Panc1 (cell line): Measurements from ENCODE around the gene USP12. TPM values are rescaled to one million over a fixed set of nuclear protein-coding genes. Genes with fewer than 3 reads are reported as not detected.
"Not testable (repeated sequence)": the region's sequence is repeated elsewhere in the genome, so short reads cannot be mapped to it uniquely, and the experiment has no call there.

ENCODE experiments used
- ATAC-seq: fragments of 200-7000 bp; cut with Tn5 transposase; 2 replicates; pipeline ENCODE4 v1.9.1; 2020; ENCODE audit warnings: mild to moderate bottlenecking, moderate library complexity
- BruUV-seq: library from RNA; stranded (reverse); fragments of 400-500 nt; replicated peaks from 2 replicates; lab custom pipeline; 2021; lab: Mats Ljungman, UMichigan
- CTCF ChIA-PET: fragments of 300-600 bp; sonication (Branson Sonifier 250); formaldehyde crosslinking; loops from one replicate; lab custom pipeline; 2022; ENCODE audit warnings: antibody characterized with exemption; lab: Charles Lee
- POLR2A ChIA-PET: fragments of 300-600 bp; sonication (Branson Sonifier 250); formaldehyde crosslinking; loops from one replicate; lab custom pipeline; 2022; ENCODE audit warnings: antibody characterized with exemption; lab: Charles Lee
- DNase-seq: peaks from one replicate; pipeline ENCODE4 v3.0.0-alpha.2; 2010; ENCODE audit warnings: low read depth, low spot score
- H3K27ac ChIP-seq: 2 replicates; pipeline ENCODE4 v1.5.1; 2011; ENCODE audit warnings: mild to moderate bottlenecking, low read length, inconsistent platforms
- H3K27me3 ChIP-seq: fragments of 200-500 bp; sonication (Bioruptor generic); 2 replicates; pipeline ENCODE4 v1.6.0; 2014; ENCODE audit warnings: low read length, inconsistent platforms; ENCODE audit not compliant: control insufficient read depth, insufficient read depth
- H3K36me3 ChIP-seq: fragments of 200-500 bp; sonication (Bioruptor generic); 2 replicates; pipeline ENCODE4 v1.5.1; 2014; ENCODE audit warnings: inconsistent platforms, mild to moderate bottlenecking, low read length, moderate library complexity; ENCODE audit not compliant: control insufficient read depth, insufficient read depth
- H3K4me1 ChIP-seq: 2 replicates; pipeline ENCODE4 v1.5.1; 2011; ENCODE audit warnings: inconsistent platforms, mild to moderate bottlenecking, low read length, moderate library complexity; ENCODE audit not compliant: control insufficient read depth, insufficient read depth
- H3K4me3 ChIP-seq, 2 experiments: 2 replicates each; pipeline ENCODE4 v1.5.1; 2011 to 2012; ENCODE audit warnings: low read depth in 2 of 2, low read length in 2 of 2, mild to moderate bottlenecking in 2 of 2, inconsistent platforms in 1 of 2, moderate library complexity in 1 of 2
- H3K9me3 ChIP-seq: fragments of 200-500 bp; sonication (Bioruptor generic); 2 replicates; pipeline ENCODE4 v1.5.1; 2014; ENCODE audit warnings: low read depth, mild to moderate bottlenecking, inconsistent platforms, low read length, moderate library complexity; ENCODE audit not compliant: control insufficient read depth, insufficient read depth
- POLR2AphosphoS5 ChIP-seq: IDR thresholded peaks from 2 replicates; pipeline ENCODE4 v1.6.1; 2012; ENCODE audit warnings: mild to moderate bottlenecking, low read depth, low read length, moderate library complexity
- SIN3A ChIP-seq: IDR thresholded peaks from 2 replicates; pipeline ENCODE4 v1.6.1; 2012; ENCODE audit warnings: low read depth, mild to moderate bottlenecking, low read length, moderate library complexity, borderline replicate concordance; ENCODE audit not compliant: insufficient read depth
- TCF7L2 ChIP-seq: IDR thresholded peaks from 2 replicates; pipeline ENCODE4 v1.6.1; 2011; ENCODE audit warnings: mild to moderate bottlenecking, low read depth, low read length, inconsistent platforms
- in situ Hi-C: cut with HindIII; loops from 2 replicates; pipeline ENCODE4 v1.10.0; 2016; ENCODE audit warnings: low sequenced_read_pairs, low pct_unique_long_range_greater_than_20kb
- intact Hi-C: fragments of 100-400 bp; cut with micrococcal nuclease; formaldehyde crosslinking; loops from one replicate; pipeline ENCODE4 v1.10.0; 2022; ENCODE audit not compliant: unreplicated experiment
- total RNA-seq: library from RNA; stranded (reverse); gene quantifications from one replicate; pipeline ENCODE4 v1.2.1, GENCODE V29; 2021; ENCODE audit not compliant: unreplicated experiment
- TF ChIP-seq, protein P1 (sequence below): fragments of 450-650 bp; IDR thresholded peaks from 2 replicates; pipeline ENCODE4 v1.5.1; 2017; ENCODE audit warnings: mild to moderate bottlenecking
- TF ChIP-seq, protein P2 (sequence below), 2 experiments: IDR thresholded peaks; 2 replicates each; pipeline ENCODE4 v1.6.1; 2011 to 2012; ENCODE audit warnings: low read depth in 2 of 2, control low read depth in 1 of 2, low read length in 1 of 2, mild to moderate bottlenecking in 1 of 2, moderate library complexity in 1 of 2; ENCODE audit not compliant: insufficient read depth in 1 of 2

The USP12 gene
- total RNA-seq, 1 experiment from 2014 or later, result 82.0 TPM

- Histone ChIP-seq H3K9me3 (no peaks in the 10 kb centered on the region), H3K4me3 (no peak overlapping the region), H3K27me3 (no peaks in the 10 kb centered on the region), H3K36me3 (no peaks in the 10 kb centered on the region), H3K4me1 (peaks cover 41% of the 10 kb centered on the region), H3K27ac (no peak overlapping the region)
- in situ Hi-C loops, result no loop called here
- ChIA-PET POLR2A (no interaction called here), CTCF (no interaction called here)
- ATAC-seq (no peak), DNase-seq (no peak)
- intact Hi-C loops, result no loop called here
- TF ChIP-seq, protein P1, sequence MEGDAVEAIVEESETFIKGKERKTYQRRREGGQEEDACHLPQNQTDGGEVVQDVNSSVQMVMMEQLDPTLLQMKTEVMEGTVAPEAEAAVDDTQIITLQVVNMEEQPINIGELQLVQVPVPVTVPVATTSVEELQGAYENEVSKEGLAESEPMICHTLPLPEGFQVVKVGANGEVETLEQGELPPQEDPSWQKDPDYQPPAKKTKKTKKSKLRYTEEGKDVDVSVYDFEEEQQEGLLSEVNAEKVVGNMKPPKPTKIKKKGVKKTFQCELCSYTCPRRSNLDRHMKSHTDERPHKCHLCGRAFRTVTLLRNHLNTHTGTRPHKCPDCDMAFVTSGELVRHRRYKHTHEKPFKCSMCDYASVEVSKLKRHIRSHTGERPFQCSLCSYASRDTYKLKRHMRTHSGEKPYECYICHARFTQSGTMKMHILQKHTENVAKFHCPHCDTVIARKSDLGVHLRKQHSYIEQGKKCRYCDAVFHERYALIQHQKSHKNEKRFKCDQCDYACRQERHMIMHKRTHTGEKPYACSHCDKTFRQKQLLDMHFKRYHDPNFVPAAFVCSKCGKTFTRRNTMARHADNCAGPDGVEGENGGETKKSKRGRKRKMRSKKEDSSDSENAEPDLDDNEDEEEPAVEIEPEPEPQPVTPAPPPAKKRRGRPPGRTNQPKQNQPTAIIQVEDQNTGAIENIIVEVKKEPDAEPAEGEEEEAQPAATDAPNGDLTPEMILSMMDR, result no peak
- TF ChIP-seq, protein P2, sequence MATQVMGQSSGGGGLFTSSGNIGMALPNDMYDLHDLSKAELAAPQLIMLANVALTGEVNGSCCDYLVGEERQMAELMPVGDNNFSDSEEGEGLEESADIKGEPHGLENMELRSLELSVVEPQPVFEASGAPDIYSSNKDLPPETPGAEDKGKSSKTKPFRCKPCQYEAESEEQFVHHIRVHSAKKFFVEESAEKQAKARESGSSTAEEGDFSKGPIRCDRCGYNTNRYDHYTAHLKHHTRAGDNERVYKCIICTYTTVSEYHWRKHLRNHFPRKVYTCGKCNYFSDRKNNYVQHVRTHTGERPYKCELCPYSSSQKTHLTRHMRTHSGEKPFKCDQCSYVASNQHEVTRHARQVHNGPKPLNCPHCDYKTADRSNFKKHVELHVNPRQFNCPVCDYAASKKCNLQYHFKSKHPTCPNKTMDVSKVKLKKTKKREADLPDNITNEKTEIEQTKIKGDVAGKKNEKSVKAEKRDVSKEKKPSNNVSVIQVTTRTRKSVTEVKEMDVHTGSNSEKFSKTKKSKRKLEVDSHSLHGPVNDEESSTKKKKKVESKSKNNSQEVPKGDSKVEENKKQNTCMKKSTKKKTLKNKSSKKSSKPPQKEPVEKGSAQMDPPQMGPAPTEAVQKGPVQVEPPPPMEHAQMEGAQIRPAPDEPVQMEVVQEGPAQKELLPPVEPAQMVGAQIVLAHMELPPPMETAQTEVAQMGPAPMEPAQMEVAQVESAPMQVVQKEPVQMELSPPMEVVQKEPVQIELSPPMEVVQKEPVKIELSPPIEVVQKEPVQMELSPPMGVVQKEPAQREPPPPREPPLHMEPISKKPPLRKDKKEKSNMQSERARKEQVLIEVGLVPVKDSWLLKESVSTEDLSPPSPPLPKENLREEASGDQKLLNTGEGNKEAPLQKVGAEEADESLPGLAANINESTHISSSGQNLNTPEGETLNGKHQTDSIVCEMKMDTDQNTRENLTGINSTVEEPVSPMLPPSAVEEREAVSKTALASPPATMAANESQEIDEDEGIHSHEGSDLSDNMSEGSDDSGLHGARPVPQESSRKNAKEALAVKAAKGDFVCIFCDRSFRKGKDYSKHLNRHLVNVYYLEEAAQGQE (IDR thresholded peaks at IDR 0.05; ENCODE audit: insufficient read depth in 1 of 2, low read depth in 2 of 2, low read length in 1 of 2), result no peak
- TF ChIP-seq POLR2AphosphoS5 (no peak), SIN3A (no peak), TCF7L2 (no peak)
- no TSS peak for BruUV-seq
Observed at GRCh38 chr13:27141746-27142145, 29.9 kb downstream of the USP12 start.

DNA sequence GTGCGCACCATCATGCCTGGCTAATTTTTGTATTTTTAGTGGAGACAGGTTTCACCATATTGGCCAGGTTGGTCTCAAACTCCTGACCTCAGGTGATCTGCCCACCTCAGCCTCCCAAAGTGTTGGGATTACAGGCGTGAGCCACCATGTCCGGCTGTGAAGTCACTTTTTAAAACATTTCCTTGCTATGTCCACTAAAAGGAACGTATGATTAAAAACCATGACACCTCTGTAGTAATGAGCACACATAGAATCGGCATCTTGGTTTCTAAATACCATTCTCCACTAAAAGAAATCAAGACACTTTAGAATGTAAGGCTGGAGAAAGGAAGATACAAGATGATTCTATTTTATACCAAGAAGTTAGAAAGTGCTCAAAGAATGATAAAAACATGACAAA, 30.5 kb downstream of the USP12 start:
- CTCF ChIA-PET, H3K27me3 ChIP-seq, H3K9me3 ChIP-seq, intact Hi-C loops, POLR2A ChIA-PET, ATAC-seq, H3K27ac ChIP-seq, H3K4me3 ChIP-seq, DNase-seq, H3K36me3 ChIP-seq, BruUV-seq, in situ Hi-C loops: not testable (repeated sequence)
- peaks cover 43% of the 10 kb centered on the region for H3K4me1 ChIP-seq

DNA sequence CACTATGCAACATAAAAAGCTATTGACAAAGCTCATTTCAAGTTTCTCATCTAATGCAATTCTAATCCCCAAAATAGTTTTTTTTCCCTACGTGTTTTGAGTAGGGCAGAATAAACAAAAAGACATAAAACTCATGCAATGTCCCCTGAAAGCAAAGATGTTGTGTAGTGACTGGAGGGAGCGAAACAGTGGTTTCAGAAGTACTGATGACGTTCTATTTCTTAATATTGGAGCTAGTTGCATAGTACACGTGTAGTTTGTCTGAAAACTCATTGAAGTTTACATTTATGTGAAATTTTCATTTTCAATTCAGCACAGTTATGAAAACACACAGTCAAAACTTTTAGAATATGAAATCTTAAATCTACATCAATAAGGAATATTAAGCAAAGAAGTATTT, 31.6 kb downstream of the USP12 start:
- no peak for TF ChIP-seq SIN3A
- no peak for TF ChIP-seq TCF7L2
- no peak for TF ChIP-seq POLR2AphosphoS5
- TF ChIP-seq, protein P2 (IDR thresholded peaks at IDR 0.05; ENCODE audit: insufficient read depth in 1 of 2, low read depth in 2 of 2, low read length in 1 of 2), result no peak
- TF ChIP-seq, protein P1, result no peak
- DNase-seq, result no peak
- in situ Hi-C loops (no loop called here), intact Hi-C loops (no loop called here)
- H3K4me1 ChIP-seq, result peaks cover 42% of the 10 kb centered on the region
- no peaks in the 10 kb centered on the region for H3K27me3 ChIP-seq
- BruUV-seq, result no TSS peak
- no peak overlapping the region; the same call in 1 of the 2 replicates for H3K27ac ChIP-seq
- H3K36me3 ChIP-seq, result no peaks in the 10 kb centered on the region
- no peak for ATAC-seq
- CTCF ChIA-PET, result no interaction called here
- no peak overlapping the region for H3K4me3 ChIP-seq
- POLR2A ChIA-PET, result no interaction called here
- H3K9me3 ChIP-seq, result no peaks in the 10 kb centered on the region
